ENCODE measurements around the gene ATP10A.

The ATP10A gene

DNA sequence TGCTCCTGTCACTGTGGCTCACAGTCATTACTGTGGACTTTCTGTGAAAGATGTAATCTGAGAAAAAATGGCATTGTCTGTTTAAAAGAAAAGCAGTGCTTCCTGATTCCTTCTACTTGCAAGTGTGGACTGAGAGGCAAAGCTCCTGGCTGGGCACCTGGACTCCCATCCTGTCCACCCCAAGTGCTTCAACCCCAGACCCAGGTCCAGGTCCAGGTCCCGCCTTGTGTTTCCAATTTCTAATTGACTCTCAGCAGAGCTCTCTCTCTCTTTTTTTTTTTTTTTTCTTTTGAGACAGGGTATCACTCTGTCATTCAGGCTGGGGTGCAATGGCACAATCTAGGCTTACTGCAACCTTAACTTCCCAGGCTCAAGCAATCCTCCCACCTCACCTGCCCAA lies 94.9 kb downstream of the ATP10A start:
- no peak overlapping the region for H3K4me3 ChIP-seq (ENCODE audit: low read depth, low read length)
- TF ChIP-seq, protein P1, sequence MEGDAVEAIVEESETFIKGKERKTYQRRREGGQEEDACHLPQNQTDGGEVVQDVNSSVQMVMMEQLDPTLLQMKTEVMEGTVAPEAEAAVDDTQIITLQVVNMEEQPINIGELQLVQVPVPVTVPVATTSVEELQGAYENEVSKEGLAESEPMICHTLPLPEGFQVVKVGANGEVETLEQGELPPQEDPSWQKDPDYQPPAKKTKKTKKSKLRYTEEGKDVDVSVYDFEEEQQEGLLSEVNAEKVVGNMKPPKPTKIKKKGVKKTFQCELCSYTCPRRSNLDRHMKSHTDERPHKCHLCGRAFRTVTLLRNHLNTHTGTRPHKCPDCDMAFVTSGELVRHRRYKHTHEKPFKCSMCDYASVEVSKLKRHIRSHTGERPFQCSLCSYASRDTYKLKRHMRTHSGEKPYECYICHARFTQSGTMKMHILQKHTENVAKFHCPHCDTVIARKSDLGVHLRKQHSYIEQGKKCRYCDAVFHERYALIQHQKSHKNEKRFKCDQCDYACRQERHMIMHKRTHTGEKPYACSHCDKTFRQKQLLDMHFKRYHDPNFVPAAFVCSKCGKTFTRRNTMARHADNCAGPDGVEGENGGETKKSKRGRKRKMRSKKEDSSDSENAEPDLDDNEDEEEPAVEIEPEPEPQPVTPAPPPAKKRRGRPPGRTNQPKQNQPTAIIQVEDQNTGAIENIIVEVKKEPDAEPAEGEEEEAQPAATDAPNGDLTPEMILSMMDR (IDR thresholded peaks at IDR 0.05; ENCODE audit: borderline replicate concordance, insufficient read depth, low read depth, low read length), result no peak

DNA sequence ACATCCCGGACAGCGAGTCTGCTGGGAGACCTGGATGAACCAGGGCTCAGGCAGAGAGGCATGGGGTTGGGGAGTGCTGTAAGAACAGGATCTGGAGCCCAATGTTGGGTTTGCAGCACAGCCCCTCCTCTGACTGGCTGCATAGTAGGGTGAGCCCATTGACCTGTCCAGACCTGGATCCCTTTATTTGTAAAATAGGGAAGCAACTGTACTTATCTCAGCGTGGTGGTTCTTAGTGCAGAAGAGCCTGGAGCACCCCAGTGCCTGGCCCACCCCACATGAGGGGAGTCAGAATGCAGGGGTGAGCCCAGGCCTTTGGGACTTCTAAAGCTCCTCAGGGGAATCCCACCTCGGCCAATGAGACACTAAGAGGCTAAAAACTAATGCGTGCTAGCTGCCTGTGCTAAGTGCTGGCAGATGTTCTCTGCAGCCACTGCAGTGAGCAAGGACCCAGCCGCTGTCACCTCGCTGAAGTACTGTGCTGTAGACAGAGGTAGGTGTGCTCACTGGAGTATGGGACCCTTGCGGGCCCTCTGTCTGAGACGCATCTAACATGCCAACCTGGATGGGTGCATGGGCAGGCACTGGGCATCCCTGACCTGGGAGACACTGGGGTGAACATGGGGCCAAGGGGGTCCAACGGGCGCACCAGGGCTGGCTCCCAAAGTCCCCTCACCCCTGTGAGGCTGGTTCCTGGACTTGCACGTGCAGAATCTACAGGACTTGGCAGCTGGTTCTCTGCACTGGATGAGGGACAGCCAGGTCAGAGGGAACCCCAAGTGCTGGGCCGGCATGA lies 95.6 kb downstream of the ATP10A start:
- H3K4me3 ChIP-seq (ENCODE audit: low read depth, low read length), result no peak overlapping the region
- TF ChIP-seq, protein P1 (IDR thresholded peaks at IDR 0.05; ENCODE audit: borderline replicate concordance, insufficient read depth, low read depth, low read length), result no peak

DNA sequence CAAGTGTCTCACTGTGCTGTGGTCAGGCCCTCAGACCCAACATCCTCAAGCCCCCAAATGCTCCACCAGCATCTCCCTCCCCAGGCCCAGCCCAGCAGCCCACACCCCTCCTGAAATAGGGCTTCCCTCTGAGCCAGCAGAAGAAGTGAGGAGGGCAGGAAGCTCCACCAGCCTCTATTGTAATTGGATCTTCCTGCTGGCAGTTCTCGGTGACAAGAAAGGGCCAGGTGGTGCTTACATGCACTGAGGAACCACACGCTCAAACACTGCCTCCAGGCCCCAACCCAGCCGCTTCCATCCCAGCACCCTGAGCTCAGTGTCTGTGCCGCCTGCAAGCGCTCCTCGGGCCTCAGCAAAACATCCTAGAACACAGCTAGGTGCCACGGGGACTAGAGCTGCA lies 96.7 kb downstream of the ATP10A start:
- TF ChIP-seq, protein P1 (IDR thresholded peaks at IDR 0.05; ENCODE audit: borderline replicate concordance, insufficient read depth, low read depth, low read length), result no peak
- no peak overlapping the region for H3K4me3 ChIP-seq (ENCODE audit: low read depth, low read length)

DNA sequence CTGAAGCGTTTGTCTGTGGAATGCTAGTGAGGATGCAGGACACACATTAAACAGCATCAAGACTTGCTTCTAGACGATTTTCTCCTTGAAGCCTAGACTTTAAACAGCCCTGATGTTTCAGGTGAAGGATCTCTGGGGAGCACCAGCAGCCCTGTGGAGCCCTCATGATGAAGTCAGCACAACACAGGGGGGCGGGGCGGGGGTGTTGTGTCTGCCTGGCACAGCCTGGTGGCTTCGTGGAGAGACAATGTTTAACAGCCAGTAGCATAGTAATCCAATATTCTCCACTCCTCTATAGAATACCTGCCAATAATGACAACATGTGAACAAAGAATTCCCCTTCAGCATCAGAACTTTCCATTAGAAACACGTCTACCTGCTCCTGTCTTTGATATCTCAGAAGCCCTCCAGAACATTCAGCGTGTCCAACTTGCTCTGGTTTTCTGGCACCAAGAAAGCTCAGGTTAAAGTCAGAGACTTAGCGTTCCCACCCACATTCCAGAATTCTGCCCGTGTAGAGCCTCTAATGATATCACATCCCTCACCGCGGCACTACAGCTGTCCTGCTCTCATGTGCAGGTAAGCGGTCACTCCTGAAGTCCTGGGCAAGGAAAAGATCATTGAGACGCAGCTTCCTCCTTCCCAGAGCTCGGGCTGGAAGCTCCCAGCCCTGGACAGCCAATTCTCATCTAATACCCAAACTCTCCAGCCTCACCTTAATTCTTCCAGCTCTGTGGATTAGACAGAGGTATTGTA lies 98.0 kb downstream of the ATP10A start:
- TF ChIP-seq, protein P1 (IDR thresholded peaks at IDR 0.05; ENCODE audit: borderline replicate concordance, insufficient read depth, low read depth, low read length), result no peak
- H3K4me3 ChIP-seq (ENCODE audit: low read depth, low read length), result no peak overlapping the region

DNA sequence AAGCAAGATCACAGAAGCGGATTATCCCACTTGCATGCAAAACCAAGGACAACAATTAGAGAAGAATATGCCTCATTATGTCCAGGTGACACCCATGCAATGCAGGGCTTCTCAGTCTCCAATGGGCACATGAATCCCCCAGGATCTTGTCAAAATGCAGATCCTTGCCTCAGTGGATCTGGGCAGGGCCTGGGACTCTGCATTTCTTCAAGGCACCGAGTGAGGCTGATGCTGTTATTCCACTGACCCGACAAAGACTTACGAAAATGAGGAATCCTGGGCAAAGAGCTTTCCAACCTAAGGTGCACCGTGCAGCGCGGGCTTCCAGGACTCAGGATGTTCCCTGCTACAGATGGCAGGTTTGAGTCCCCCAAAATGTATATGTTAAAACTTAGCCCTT lies 99.2 kb downstream of the ATP10A start:
- TF ChIP-seq, protein P1 (IDR thresholded peaks at IDR 0.05; ENCODE audit: borderline replicate concordance, insufficient read depth, low read depth, low read length), result no peak
- H3K4me3 ChIP-seq (ENCODE audit: low read depth, low read length), result no peak overlapping the region

DNA sequence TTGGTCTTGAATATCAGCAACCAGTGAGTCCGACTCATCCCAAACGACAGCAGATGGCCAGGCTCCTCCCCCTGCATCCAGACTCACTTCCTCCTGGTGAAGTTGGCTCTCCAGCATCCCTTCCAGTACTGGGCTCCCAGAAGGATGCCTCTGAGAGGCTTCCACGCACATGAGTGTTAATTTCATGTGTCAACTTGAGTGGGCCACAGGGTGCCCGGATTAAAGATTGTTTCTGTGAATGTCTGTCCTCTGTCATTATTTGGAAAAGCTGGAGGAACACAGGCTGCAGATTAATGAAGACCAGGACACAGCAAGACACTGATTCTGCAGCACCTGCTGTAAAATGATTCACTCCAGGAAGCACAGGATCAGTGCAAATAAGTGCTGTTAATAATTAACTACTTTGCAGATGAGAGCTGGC lies 99.8 kb downstream of the ATP10A start:
- TF ChIP-seq, protein P1 (IDR thresholded peaks at IDR 0.05; ENCODE audit: borderline replicate concordance, insufficient read depth, low read depth, low read length), result no peak
- H3K4me3 ChIP-seq (ENCODE audit: low read depth, low read length), result no peak overlapping the region

Data from GM12875 (cell line).